Measurements from ENCODE around the gene SIPA1L3.

DNA sequence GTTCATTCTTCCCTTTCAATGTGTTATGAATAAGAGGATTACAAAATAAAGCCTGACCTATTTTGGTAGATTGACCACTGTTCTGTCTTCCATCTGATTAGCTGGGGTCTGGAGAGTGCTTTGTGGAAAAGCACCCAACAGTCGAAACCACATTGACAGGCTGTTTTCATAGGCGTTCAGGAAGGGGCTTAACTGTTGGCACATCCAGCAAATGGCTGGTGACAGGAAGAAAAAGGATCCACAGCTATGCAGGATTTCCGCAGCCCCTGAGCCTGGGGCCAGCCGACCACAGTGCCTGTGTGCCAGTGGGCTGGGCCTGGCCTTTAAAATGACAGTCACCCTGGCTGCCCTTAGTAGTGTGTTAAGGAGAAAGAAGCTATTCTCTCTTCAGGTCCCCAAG is 113.3 kb downstream of the SIPA1L3 start:
- TF ChIP-seq, protein P1, sequence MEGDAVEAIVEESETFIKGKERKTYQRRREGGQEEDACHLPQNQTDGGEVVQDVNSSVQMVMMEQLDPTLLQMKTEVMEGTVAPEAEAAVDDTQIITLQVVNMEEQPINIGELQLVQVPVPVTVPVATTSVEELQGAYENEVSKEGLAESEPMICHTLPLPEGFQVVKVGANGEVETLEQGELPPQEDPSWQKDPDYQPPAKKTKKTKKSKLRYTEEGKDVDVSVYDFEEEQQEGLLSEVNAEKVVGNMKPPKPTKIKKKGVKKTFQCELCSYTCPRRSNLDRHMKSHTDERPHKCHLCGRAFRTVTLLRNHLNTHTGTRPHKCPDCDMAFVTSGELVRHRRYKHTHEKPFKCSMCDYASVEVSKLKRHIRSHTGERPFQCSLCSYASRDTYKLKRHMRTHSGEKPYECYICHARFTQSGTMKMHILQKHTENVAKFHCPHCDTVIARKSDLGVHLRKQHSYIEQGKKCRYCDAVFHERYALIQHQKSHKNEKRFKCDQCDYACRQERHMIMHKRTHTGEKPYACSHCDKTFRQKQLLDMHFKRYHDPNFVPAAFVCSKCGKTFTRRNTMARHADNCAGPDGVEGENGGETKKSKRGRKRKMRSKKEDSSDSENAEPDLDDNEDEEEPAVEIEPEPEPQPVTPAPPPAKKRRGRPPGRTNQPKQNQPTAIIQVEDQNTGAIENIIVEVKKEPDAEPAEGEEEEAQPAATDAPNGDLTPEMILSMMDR (IDR thresholded peaks at IDR 0.05; ENCODE audit: low read depth, low read length), result no peak
- TF ChIP-seq EZH2phosphoT487 (IDR thresholded peaks at IDR 0.05; ENCODE audit: low read depth), result no peak

All from OCI-LY3 (cell line).